Measurements from ENCODE around the gene IL18RAP.

Gene IL18RAP

DNA sequence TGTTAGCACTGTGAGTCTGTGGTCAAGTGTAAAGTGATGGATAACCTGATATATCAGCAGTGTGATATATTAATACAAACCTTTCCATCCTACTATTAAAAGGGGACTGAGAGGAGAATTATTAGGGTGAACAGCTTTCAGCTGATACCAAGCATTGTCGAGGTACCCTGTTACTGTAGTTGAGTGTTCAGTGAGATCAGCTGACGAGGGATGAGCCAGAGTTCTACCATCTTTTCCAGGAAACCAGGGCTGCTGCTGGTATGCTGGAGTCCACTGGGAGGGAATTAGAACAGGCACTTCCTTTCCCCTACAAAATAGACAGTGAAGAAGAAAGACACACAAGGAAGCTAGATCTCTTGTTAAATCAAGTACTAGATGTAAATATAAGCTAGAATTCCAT lies 408 bp downstream of the IL18RAP start:
- no peak for DNase-seq

DNA sequence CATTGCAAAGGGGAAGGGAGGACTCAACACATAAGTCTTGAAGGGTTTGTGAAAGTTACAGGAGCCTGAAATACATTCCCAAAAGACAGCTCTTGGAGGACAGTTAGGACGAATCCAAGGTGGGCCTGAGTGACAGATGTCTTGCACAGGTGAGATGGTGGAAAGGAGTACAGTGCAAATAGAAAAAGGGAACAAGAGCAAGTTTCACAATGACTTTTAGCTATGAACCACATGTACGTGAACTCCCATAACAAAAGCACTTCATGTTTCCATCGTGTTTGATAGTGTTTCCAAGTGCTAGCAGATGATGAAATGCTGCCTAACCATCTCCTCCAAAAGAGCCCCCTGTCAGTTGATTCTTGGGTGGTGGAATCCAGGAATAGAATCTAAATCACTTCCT lies 1.8 kb downstream of the IL18RAP start:
- no peak for DNase-seq

DNA sequence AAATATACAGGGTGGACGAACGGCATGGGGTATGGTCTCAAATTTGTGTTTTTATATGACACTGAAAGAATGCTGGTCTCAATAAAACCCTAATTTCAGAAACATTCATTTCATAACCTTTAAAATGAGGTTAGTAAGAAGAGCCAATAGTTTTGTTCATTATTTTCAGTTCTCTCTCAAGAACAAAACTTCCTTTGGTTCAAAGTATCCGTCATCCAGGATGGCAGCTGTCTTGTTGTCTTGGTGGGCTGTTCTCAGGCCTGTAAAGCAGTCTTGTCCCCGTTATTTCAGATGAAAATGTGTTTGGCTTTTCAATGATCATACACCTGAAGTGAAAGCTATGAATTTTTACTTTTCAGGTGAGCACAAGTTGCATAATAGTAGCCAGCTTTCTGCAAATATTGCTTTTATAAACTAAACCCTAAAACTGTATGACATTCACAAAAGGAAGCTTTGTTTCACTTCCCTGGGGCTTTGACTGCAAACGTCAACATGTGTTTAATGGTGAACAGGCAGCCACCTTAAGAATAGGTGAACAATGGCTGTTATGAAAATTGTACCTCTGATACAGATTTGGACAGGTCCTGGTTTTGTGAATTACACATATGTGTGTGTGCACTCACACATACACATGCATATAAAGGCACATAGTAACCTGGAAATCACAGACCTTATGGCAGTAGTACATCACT lies 2.6 kb downstream of the IL18RAP start:
- no peak for DNase-seq

DNA sequence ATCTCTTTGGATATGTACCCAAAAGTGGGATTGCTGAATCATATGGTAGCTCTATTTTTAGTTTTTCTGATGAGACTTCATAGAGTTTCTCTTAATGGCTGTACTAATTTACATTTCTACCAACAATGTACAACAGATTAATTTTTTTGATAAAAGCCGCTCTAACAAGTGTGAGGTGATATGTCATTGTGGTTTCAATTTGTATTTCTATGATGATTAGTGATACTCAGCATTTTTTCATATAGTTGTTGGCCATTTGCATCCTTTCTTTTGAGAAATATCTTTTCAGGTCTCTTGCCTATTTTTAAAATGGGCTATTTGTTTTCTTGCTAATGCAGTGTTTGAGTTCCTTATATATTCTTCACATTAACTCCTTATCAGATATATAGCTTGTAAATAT lies 4.3 kb downstream of the IL18RAP start:
- DNase-seq = no peak

DNA sequence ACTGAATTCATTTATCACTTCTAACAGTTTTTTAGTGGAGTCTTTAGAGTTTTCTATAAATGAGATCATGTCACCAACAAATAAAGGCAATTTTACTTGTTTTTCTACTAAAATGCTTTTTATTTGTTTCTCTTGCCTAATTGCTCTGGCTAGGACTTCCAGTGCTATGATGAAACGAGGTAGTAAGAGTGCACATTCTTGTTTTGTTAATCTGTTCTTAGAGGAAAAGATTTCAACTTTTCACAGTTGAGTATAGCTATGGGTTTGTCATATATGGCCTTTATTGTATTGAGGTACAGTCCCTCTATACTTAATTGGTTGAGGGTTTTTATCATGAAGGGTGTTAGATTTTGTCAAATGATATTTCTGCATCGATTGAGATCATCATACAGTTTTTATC lies 5.6 kb downstream of the IL18RAP start:
- no peak for DNase-seq

DNA sequence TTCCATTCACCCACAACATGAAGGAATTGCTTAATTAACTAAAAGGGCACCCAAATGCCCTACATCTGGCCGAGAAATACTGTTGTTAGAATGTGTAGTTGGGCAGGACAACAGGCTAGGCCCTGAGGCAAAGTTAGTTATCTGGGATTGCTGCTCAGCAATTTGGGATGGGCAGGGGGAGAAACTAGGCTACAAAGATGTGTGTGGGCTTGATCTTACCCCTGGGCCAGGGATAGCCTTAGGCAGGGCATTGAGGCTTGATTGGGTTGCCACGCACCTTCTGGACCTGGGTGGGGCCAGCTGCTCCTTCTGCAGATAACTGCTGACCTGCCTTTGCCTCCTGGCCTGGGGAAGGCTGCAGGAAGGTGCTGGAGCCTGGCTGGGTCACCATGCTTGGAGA lies 9.4 kb downstream of the IL18RAP start:
- DNase-seq = no peak

DNA sequence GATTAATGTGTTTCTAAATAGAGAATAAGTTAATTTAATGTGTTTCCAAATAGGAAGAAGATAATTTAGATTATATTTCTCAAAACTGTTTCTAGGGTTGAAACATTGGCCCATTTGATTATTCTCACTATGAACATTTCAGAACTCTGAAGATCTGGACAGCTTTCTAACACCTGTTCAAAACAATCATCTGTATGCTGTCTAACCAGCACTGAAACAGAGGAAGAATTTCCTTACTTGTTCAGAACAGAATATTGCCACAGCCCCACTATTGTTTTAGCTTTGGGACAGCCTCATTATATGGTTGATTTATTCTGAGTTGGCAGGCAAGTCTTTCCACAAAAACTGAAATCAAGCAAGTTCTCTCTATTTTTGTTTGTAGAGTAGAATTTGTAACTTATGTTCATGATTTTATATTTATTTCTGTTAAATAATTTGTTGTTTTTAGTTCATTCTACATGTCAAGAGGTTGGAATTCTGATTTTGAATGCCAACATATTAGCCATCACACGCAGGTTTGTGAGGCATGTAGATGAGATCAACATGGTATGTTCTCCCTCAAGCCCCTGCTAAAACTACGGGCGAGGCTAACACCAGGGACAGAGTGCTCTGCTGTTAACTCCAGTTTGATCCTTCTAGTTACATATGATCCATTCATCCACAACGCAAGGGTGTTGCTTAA lies 11.2 kb downstream of the IL18RAP start:
- DNase-seq = no peak

DNA sequence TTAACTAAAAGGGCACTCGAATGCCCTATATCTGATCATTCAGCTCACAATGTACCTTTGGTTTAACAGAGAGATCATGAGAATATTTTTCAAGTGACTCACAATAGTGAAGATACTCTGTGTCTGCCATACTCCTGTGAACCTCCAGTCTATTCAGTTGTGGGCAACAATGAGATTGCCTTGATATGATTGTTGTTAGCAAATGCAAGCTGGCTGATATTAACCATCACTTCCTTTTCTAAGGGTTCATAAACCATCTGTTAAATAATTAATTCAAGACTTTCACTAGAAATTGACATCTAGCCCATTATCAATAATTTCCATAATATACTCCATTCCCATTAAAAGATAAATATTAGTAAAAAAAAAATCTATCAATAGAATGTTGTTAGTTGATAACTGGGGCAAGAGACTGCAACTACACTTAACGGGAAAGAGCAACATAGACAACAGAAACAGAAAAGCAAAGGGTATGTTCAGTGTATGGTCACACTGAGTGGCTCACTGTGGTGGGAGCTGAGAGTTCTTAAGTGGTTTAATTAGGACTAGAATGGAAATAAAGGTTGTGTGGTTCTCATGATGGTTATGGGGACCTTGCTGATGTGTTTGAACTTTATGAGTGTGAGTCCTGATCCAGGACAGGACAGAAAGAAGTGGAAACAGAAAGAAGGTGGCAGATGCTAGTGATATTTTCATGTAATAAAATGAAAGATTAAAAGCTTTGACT lies 11.9 kb downstream of the IL18RAP start:
- no peak for DNase-seq

DNA sequence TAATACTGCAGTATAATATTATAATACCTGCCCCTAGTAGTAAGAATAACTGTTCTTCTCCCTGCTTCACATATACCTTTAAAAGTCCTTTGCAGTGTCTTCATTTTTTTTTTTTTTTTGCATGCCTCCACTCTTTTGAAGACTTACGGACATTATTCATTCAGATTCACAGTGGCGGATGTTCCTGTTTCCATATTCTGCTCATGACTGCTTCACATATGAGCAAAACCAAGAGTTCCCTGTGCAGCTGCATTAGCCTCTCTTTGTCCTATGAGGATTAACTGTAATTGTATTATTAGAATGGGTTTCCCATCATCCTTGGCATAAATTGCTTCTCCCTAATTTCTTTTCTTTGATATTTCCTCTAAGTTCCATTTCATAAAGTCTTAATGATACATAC lies 12.8 kb downstream of the IL18RAP start:
- DNase-seq = no peak

DNA sequence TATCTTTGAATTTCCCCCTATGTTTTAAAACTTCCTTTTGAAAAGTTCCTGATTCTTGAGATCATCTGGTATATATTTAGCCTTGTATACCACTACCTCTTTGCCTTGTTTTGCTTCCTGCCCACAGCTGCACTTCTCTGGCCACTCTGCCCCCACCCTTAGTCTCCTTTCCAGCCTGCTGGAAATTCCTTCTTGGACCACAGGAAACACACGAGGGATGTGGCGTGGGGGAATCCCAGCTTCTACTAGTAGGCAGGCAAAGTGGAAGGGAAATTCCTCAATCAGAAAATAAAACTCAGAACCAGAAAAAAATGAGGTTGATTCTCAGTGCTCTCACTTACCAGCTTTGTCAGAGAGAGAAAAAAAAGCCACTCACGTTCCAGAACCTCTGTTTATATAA lies 13.4 kb downstream of the IL18RAP start:
- DNase-seq = peak in 1 of 2 donors; percentile 27

DNA sequence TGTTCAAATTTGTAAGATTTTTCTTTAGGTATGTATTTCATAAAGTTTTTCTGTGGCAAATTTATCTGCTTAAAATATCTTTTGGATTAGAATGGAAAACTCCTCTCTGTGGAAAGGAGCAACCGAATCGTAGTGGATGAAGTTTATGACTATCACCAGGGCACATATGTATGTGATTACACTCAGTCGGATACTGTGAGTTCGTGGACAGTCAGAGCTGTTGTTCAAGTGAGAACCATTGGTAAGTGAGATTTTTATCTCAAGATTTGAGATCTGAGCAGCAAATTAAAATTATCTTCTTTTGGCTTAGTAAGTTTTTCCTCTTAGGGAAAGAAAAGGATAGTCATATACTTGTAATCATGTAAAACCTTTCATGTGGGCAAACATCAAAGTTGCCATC lies 14.2 kb downstream of the IL18RAP start:
- no peak for DNase-seq

DNA sequence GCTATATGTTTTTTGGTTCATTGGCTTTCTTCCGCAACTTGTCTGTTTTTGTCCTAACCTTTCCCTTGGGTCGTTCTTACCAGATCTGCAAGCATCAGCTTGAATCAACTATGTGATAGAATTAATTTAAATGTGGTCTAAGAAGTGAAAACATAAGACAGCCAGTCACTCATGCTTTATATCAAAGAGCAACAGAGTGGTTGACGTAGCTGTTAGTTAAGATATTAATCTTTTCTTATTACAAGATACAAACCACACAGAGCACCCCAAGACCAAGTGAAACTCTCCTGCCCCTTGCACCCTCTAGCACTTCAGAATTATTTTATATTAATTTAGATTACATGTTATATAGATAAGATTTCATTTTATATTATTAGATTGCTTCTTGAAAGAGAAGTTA lies 15.2 kb downstream of the IL18RAP start:
- DNase-seq = no peak

DNA sequence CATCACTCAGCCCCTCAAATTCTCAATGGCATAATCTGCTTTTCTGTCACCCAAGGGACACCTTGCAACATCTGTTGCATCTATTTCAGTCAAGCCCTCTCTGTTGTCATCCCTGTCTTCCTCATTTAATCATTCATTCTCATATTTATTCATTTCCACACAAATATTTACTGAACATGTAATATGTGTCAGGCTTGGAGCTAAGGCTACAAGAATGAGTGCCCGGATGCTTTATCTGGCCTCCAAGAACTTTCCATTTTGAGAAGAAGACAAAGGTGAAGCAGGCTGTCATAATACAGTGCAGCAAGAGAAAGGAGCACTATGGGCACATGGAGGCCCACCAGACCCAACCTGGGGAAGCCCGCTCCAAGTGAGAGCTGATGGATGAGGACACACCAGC lies 15.6 kb downstream of the IL18RAP start:
- DNase-seq = no peak

DNA sequence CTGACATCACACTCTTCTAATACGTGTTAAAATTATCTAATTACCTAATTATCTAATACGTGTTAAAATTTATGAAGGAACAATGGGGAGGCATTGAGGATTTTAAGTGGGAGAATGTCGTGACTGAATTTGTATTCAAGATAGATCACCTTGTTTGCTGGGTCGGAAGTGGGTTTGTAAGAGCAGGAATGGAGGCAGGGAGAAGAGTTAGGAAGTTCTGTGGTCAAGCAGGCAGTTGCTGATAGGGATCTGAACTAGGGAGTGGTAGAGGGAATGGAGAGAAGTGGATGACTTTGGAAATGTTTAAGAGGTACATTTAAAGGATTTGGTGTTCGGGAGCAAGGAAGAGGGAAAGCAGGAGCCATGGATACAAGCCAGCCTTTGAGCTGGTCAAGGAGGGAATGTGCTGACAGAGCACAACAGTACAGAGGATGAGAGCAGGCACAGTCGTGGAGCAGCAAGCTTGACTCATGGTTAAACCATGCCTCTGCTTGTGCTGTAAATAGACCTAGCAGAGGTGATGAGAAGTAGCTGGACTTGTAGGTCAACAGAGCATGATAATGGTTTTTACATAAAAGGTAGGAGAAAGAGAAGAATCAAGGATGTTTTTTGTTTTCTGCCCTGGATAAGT lies 16.2 kb downstream of the IL18RAP start:
- DNase-seq = no peak

DNA sequence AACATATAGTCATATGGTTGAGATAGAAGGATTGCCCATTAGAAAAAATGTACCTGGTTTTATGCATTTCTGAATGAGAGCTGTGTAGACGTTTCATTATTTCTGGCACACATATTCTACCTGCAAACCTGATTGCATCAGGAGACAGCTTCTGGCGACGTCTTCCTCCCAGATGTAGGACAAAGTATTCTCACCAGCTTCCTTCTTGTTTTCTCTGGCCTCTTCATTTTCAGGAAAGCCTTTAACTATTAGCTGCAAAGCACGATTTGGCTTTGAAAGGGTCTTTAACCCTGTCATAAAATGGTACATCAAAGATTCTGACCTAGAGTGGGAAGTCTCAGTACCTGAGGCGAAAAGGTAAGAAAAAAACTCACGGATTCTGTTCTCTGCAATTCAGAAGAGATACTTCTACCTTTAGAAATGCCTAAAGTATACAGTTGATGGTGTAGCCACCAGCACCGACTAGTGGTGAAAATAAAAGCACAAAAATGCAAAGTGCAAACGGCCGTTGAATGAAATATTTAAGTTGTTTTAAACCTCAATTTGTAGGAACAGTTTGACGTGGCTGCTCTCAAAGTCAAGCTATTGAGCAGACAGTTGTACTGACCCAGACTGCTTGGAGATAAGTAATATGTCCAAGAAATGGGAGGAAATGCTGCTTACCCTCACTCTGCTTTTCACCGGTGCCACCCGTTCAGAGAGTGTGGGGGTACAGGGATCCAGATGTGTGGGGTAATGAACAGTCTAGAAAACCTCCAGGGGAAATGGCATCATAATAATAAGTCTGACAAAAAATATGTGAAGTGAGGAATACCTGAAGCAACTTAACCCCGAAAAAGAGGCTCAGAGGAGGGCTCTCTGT lies 20.2 kb downstream of the IL18RAP start:
- DNase-seq = peak; percentile 32 to 66

DNA sequence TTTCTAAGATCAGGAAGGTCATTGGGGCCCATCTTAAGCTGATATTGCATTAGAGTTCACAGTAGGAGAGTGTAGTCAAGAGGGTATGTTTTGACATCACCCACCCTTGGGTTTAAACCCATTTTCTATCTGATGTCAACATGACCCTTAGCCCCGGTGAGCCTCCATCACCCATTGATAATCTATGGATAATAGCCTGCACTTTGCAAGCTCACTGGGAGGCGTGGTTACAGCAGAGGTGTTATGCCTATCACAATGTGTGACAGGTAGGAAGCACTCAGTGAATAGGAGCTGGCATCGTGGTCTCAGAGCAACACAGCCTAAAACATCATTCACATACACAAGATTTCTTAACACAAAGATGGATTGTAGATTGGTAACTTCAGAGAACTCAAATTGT lies 21.3 kb downstream of the IL18RAP start:
- DNase-seq = no peak

DNA sequence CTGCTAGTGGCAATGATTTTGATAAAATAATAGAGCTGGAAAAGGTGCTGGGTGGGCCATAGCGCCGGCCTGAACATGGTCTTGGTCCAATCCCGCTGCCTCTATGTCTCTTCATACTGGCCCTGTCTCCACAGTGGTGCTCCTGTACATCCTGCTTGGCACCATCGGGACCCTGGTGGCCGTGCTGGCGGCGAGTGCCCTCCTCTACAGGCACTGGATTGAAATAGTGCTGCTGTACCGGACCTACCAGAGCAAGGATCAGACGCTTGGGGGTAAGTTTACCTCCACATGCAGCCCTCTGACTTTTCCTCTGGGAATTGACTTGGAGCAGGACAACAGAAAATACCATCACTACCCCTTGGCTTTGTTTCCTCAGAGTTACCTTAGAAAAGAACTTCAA lies 24.0 kb downstream of the IL18RAP start:
- no peak for DNase-seq

DNA sequence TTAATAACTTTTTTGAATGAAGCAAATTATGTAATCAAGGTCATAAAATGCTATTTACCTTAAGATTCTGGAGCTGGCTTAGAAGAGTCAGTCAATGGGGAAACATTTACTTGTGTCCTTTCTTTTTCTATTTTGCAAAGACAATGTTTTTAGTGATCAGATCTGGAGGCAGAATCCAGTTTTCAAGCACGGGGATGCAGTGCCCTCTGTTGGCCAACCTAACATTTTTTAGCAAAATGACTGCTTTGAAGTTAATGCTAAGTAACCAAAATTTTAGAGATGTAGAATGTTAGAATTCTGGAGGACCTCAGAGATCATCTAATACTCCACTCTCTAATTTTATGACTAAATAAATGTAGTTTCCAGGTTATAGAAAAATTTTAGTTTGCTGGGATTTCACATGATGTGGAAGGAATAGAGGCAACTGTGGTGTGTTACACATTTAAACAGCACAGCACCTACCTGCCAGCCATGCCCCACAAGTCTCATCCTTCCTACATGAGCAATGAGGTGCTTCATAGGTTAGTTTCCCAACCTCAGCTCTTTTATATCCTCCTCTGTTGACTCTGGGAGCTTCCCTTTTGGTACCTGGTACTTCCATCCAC lies 26.5 kb downstream of the IL18RAP start:
- DNase-seq = peak; percentile 51 to 64

DNA sequence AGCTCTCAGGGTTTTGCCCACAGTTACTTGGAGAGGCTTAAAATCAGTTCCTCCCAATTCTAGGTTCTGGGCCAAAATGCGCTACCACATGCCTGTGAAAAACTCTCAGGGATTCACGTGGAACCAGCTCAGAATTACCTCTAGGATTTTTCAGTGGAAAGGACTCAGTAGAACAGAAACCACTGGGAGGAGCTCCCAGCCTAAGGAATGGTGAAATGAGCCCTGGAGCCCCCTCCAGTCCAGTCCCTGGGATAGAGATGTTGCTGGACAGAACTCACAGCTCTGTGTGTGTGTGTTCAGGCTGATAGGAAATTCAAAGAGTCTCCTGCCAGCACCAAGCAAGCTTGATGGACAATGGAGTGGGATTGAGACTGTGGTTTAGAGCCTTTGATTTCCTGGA lies 29.0 kb downstream of the IL18RAP start:
- no peak for DNase-seq

DNA sequence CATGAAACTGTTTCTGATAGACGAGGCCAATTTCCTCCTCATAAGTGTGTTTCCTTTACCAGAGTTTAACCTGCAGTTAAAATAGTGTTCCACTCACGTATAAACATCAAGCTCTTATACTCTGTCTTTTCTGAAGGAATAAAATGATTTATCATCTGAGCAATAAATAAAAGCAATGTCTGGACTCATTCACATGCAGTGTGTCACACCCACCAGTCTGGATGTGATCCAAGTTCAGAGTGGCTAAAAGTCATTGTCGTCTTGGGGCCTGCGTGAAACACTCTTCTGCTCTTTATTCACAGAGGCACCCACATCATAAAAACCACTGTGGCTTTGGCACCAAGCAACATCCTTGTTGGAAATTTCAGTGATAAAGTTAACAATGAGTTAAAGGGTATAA lies 30.5 kb downstream of the IL18RAP start:
- DNase-seq = no peak

DNA sequence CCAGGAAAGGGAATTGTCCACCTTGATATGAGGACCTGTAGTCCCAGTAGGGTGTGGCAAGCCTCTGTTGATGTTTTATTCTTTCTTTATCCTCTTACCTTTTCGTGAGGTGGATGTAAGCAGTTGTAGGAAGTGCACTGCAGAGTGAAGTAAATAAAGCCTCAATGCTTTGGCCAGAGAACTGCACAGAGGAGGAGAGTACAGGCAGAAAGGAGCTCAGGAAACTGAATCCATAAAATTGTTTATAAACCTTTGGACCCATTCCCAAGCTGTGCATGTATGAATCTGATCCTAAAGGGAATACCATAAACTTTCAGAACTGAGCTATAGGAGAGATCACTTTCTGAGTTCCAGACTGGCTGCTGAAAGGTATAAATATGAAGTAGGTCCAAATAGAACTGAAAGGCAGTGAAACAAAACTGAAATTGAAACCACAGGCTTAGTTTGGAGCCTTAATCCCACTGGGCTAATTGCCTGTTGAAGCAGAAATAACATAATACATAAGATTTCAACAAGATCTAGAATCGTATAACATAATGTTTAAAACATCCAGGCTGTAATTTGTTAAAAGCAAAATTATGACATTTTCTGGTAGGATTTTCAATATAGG lies 32.2 kb downstream of the IL18RAP start:
- DNase-seq = no peak

DNA sequence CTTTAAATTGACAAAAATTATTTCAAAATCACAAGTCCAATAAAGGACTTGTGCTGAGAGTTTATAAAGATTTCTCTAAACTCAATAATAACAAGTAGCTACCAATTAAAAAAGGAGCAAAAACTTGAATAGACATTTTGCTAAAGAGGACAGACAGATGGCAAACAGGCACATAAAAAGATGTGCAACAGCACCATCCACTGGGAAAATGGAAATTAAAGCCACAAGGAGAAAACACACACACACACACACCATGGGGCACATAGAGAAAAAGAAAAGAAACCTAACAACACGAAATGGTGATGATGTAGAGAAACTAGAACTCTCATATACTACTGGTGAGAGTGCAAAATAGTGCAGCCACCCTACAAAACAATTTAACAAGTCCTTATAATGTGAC lies 37.5 kb downstream of the IL18RAP start:
- DNase-seq = no peak
